Endothelial cell of umbilical vein (primary cell): Measurements from ENCODE around the gene COX5B. TPM values are rescaled to one million over a fixed set of nuclear protein-coding genes. Genes with fewer than 3 reads are reported as not detected.

ENCODE experiments used
- BruUV-seq: library from RNA; stranded (reverse); fragments of 400-500 nt; replicated peaks from 2 replicates; lab custom pipeline; 2021; lab: Mats Ljungman, UMichigan
- CTCF ChIA-PET: fragments of 300-600, 350-600 bp; sonication (Branson Sonifier 250); formaldehyde crosslinking; loops from one replicate; lab custom pipeline; 2021; ENCODE audit warnings: antibody characterized with exemption, inconsistent platforms; lab: Charles Lee
- POLR2A ChIA-PET: fragments of 300-600, 350-600 bp; sonication (Branson Sonifier 250); formaldehyde crosslinking; loops from one replicate; lab custom pipeline; 2021; ENCODE audit warnings: antibody characterized with exemption, inconsistent platforms; lab: Charles Lee
- DNase-seq: peaks from one replicate; pipeline ENCODE4 v3.0.0-alpha.2; 2011; ENCODE audit warnings: low read depth, low spot score
- FAIRE-seq: peaks from 2 replicates; lab custom pipeline; 2011; peaks lifted over from hg19 to GRCh38; lab: Jason Lieb, UNC
- H2AFZ ChIP-seq: 2 replicates; pipeline ENCODE4 v1.6.0; 2012; ENCODE audit warnings: low read depth, low read length, control low read depth, inconsistent platforms
- H3K27ac ChIP-seq: 2 replicates; pipeline ENCODE4 v1.5.1; 2011; ENCODE audit warnings: low read depth, mild to moderate bottlenecking, control low read depth, low read length, moderate library complexity; ENCODE audit not compliant: insufficient read depth
- H3K27me3 ChIP-seq, 2 experiments: 2 replicates each; pipeline versions ENCODE4 v1.6.0 to v1.6.1; 2011; ENCODE audit warnings: low read length in 2 of 2, mixed read lengths in 1 of 2; ENCODE audit not compliant: control insufficient read depth in 2 of 2, insufficient read depth in 2 of 2
- H3K36me3 ChIP-seq, 2 experiments: 2 replicates in 1 of 2; 3 replicates in 1 of 2; pipeline ENCODE4 v1.5.1; 2011; ENCODE audit warnings: low read length in 2 of 2, mild to moderate bottlenecking in 1 of 2, moderate library complexity in 1 of 2; ENCODE audit not compliant: control insufficient read depth in 2 of 2, insufficient read depth in 2 of 2; ENCODE audit errors: extremely low read depth in 1 of 2
- H3K4me1 ChIP-seq: 3 replicates; pipeline ENCODE4 v1.5.1; 2011; ENCODE audit warnings: mild to moderate bottlenecking, low read length; ENCODE audit not compliant: control insufficient read depth, insufficient read depth; ENCODE audit errors: extremely low read depth
- H3K4me2 ChIP-seq: 2 replicates; pipeline ENCODE4 v1.6.1; 2011; ENCODE audit warnings: low read length, control low read depth, mixed read lengths; ENCODE audit not compliant: insufficient read depth
- H3K4me3 ChIP-seq, 3 experiments: fragments of 200-600 bp in 1 of 3; sonication (generic), shearing (Covaris generic) in 1 of 3; replicated peaks in 1 of 3; 2 replicates each; pipeline ENCODE4 v1.5.1; 2011 to 2016; ENCODE audit warnings: control low read depth in 3 of 3, low read length in 3 of 3, mild to moderate bottlenecking in 2 of 3, inconsistent platforms in 1 of 3, low read depth in 1 of 3, moderate library complexity in 1 of 3; ENCODE audit not compliant: insufficient read depth in 1 of 3
- H3K79me2 ChIP-seq: 2 replicates; pipeline ENCODE4 v1.6.0; 2012; ENCODE audit warnings: low read length, inconsistent platforms; ENCODE audit not compliant: control insufficient read depth, insufficient read depth
- H3K9ac ChIP-seq: replicated peaks from 2 replicates; pipeline ENCODE3; 2011; ENCODE audit warnings: low read length, control low read depth; ENCODE audit not compliant: insufficient read depth; ENCODE audit errors: extremely low read depth
- H3K9me1 ChIP-seq: replicated peaks from 3 replicates; pipeline ENCODE4 v1.6.0; 2011; ENCODE audit warnings: mild to moderate bottlenecking, low read length; ENCODE audit not compliant: control insufficient read depth, insufficient read depth; ENCODE audit errors: extremely low read depth
- H3K9me3 ChIP-seq: replicated peaks from 2 replicates; pipeline ENCODE4 v1.5.1; 2012; ENCODE audit warnings: low read length, inconsistent platforms; ENCODE audit not compliant: control insufficient read depth, insufficient read depth
- H4K20me1 ChIP-seq: replicated peaks from 2 replicates; pipeline ENCODE3; 2011; ENCODE audit warnings: mild to moderate bottlenecking, low read length; ENCODE audit not compliant: control insufficient read depth, insufficient read depth; ENCODE audit errors: extremely low read depth
- EZH2 ChIP-seq: IDR thresholded peaks from 2 replicates; pipeline ENCODE4 v1.6.1; 2012; ENCODE audit warnings: borderline replicate concordance, low read depth, mild to moderate bottlenecking, moderate library complexity, low read length, inconsistent platforms; ENCODE audit not compliant: severe bottlenecking
- JUN ChIP-seq: IDR thresholded peaks from 2 replicates; pipeline ENCODE4 v1.6.1; 2011; ENCODE audit warnings: borderline replicate concordance, low read depth; ENCODE audit not compliant: insufficient read length, insufficient read depth
- POLR2AphosphoS5 ChIP-seq: IDR thresholded peaks from 2 replicates; pipeline ENCODE4 v1.6.1; 2012; ENCODE audit warnings: low read depth, mild to moderate bottlenecking, control low read depth, low read length, moderate library complexity; ENCODE audit not compliant: insufficient read depth
- dilution Hi-C: fragments of 300-500 bp; cut with MboI; formaldehyde crosslinking; loops from one replicate; pipeline ENCODE4 v1.15.0; 2019; ENCODE audit warnings: low sequenced_read_pairs; ENCODE audit not compliant: extremely low pct_ligation_motif_present
- intact Hi-C: fragments of 100-400 bp; cut with micrococcal nuclease; formaldehyde crosslinking; loops from one replicate; pipeline ENCODE4 v1.10.0; 2022
- polyA plus RNA-seq, 4 experiments: library from polyadenylated mRNA; depleted of rRNA in 3 of 4; stranded (reverse) in 3 of 4; unstranded in 1 of 4; fragments of >200 nt; gene quantifications; 2 replicates each; pipeline versions ENCODE4 v1.2.1 to v1.2.3, GENCODE V29; 2011 to 2012; ENCODE audit warnings: missing spikeins in 1 of 4
- total RNA-seq: library from RNA; stranded (reverse); gene quantifications from 2 replicates; pipeline ENCODE4 v1.2.3, GENCODE V29; 2021
- TF ChIP-seq, protein P1 (sequence below): IDR thresholded peaks from 2 replicates; pipeline ENCODE4 v1.6.1; 2011; ENCODE audit not compliant: insufficient read depth, insufficient read length
- TF ChIP-seq, protein P2 (sequence below), 2 donors: IDR thresholded peaks; 1 replicate in 1 of 2; 2 replicates in 1 of 2; pipeline ENCODE4 v1.5.1; 2011; ENCODE audit warnings: low read length in 2 of 2, mild to moderate bottlenecking in 2 of 2, moderate library complexity in 2 of 2, control low read depth in 1 of 2, inconsistent platforms in 1 of 2, low read depth in 1 of 2; ENCODE audit not compliant: insufficient read depth in 1 of 2; ENCODE audit errors: extremely low read depth in 1 of 2

Gene COX5B
- total and polyA plus RNA-seq, 2 donors (not counting 3 experiments of a cell fraction or from before 2014, with no cell fraction given), result 167 to 329 TPM

DNA sequence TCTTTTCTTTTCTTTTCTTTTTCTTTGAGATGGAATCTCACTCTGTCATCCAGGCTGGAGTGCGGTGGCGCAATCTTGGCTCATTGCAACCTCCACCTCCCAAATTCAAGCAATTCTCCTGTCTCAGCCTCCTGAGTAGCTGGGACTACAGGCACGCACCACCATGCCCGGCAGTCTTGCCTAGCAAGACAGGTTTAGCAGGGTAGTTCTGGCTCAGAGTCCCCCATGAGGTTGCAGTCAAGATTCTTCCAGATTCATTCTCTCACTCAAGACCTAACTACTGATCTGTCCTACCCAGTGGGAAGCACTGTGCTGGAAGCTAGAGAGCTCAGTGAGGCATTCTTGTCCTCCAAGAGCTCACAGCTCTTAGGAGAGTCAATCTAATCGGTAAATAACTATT is 49.9 kb downstream of the COX5B start:
- H3K4me3 ChIP-seq, result no peak overlapping the region

More for the DNA sequence above, 49.9 kb downstream of the COX5B start:
- Histone ChIP-seq H3K9ac (no peak overlapping the region), H3K36me3 (no peaks in the 10 kb centered on the region), H3K27me3 (peaks cover 2 to 3% of the 10 kb centered on the region in 2 experiments), H4K20me1 (no peaks in the 10 kb centered on the region), H3K79me2 (no peaks in the 10 kb centered on the region), H3K4me2 (no peak overlapping the region), H3K27ac (no peak overlapping the region), H3K9me3 (no peaks in the 10 kb centered on the region), H2AFZ (no peak overlapping the region), H3K4me1 (no peaks in the 10 kb centered on the region), H3K9me1 (no peaks in the 10 kb centered on the region)
- BruUV-seq, result no TSS peak
- FAIRE-seq, result no peak
- TF ChIP-seq EZH2 (no peak), POLR2AphosphoS5 (no peak), JUN (no peak)
- TF ChIP-seq, protein P1, sequence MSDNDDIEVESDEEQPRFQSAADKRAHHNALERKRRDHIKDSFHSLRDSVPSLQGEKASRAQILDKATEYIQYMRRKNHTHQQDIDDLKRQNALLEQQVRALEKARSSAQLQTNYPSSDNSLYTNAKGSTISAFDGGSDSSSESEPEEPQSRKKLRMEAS, result no peak
- TF ChIP-seq, protein P2, sequence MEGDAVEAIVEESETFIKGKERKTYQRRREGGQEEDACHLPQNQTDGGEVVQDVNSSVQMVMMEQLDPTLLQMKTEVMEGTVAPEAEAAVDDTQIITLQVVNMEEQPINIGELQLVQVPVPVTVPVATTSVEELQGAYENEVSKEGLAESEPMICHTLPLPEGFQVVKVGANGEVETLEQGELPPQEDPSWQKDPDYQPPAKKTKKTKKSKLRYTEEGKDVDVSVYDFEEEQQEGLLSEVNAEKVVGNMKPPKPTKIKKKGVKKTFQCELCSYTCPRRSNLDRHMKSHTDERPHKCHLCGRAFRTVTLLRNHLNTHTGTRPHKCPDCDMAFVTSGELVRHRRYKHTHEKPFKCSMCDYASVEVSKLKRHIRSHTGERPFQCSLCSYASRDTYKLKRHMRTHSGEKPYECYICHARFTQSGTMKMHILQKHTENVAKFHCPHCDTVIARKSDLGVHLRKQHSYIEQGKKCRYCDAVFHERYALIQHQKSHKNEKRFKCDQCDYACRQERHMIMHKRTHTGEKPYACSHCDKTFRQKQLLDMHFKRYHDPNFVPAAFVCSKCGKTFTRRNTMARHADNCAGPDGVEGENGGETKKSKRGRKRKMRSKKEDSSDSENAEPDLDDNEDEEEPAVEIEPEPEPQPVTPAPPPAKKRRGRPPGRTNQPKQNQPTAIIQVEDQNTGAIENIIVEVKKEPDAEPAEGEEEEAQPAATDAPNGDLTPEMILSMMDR (IDR thresholded peaks at IDR 0.05; ENCODE audit: extremely low read depth in 1 of 2, insufficient read depth in 1 of 2, low read depth in 1 of 2, low read length in 2 of 2), result no peak
- CTCF ChIA-PET, result interaction anchor here (1.2 to 6.0 kb wide), 3 partner anchors 11 to 105 kb away, joined by 5 to 226 read pairs (median 126); partner anchors contain the start of genes ACTR1B and ANKRD36B
- DNase-seq, result no peak
- dilution Hi-C loops, result no loop called here
- POLR2A ChIA-PET, result no interaction called here
- intact Hi-C loops, result loop anchor here (1.0 to 10.0 kb wide), 2 partner anchors 31 to 51 kb away; partner anchors contain the start of genes ACTR1B and COX5B
